ENCODE measurements around the gene PPARA. TPM values are rescaled to one million over a fixed set of nuclear protein-coding genes. Genes with fewer than 3 reads are reported as not detected.

The PPARA gene
- total RNA-seq, 2 donors from 2014 or later, result 15.4 to 18.6 TPM

- no peak for TF ChIP-seq CTCF (conservative IDR thresholded peaks at IDR 0.05)
- H3K4me1 Mint-ChIP-seq, result no peaks in the 10 kb centered on the region
- peaks cover 58% of the 10 kb centered on the region for H3K36me3 Mint-ChIP-seq (ENCODE audit: low read depth)
- H3K9me3 Mint-ChIP-seq, result no peaks in the 10 kb centered on the region
- H3K27me3 Mint-ChIP-seq (ENCODE audit: insufficient read depth), result no peaks in the 10 kb centered on the region
- peaks cover 40% of the 10 kb centered on the region for H3K36me3 ChIP-seq (ENCODE audit: control insufficient read depth, insufficient read depth, low read length)
- H3K9me3 ChIP-seq (ENCODE audit: control insufficient read depth, low read length), result no peaks in the 10 kb centered on the region
- H3K27ac Mint-ChIP-seq, result no peak overlapping the region
- H3K27ac ChIP-seq (ENCODE audit: low read depth, low read length), result no peak overlapping the region
- no peak for DNase-seq
- no peaks in the 10 kb centered on the region for H3K4me1 ChIP-seq (ENCODE audit: control insufficient read depth, insufficient read depth, low read length)
- WGBS, 2 experiments (ENCODE audit: insufficient coverage in 1 of 2, insufficient read length in 1 of 2), result 89 to 100% methylated on average over 2 to 3 of the region's 3 CpGs
- no peaks in the 10 kb centered on the region for H3K27me3 ChIP-seq (ENCODE audit: control insufficient read depth, insufficient read depth, low read length, poor library complexity, severe bottlenecking)
- no peak overlapping the region for H3K9ac ChIP-seq (ENCODE audit: extremely low read depth, low read length, poor library complexity, severe bottlenecking)
- no peak overlapping the region for H3K4me3 ChIP-seq (ENCODE audit: low read length)
- H3K4me3 Mint-ChIP-seq, result no peak overlapping the region
Measured at GRCh38 chr22:46286006-46286405, 135.7 kb downstream of the PPARA start.

- Mint-ChIP-seq H3K9me3 (no peaks in the 10 kb centered on the region), H3K4me1 (no peaks in the 10 kb centered on the region), H3K27ac (no peak overlapping the region), H3K36me3 (ENCODE audit: low read depth) (peaks cover 56% of the 10 kb centered on the region), H3K27me3 (ENCODE audit: insufficient read depth) (no peaks in the 10 kb centered on the region), H3K4me3 (no peak overlapping the region)
- no peak overlapping the region for H3K9ac ChIP-seq (ENCODE audit: extremely low read depth, low read length, poor library complexity, severe bottlenecking)
- H3K36me3 ChIP-seq (ENCODE audit: control insufficient read depth, insufficient read depth, low read length), result peaks cover 33% of the 10 kb centered on the region
- TF ChIP-seq CTCF (conservative IDR thresholded peaks at IDR 0.05), result no peak
- 90 to 100% methylated on average over 3 to 15 of the region's 15 CpGs for WGBS, 2 experiments (ENCODE audit: insufficient coverage in 1 of 2, insufficient read length in 1 of 2)
- H3K4me1 ChIP-seq (ENCODE audit: control insufficient read depth, insufficient read depth, low read length), result no peaks in the 10 kb centered on the region
- DNase-seq, result no peak
- H3K27ac ChIP-seq (ENCODE audit: low read depth, low read length), result no peak overlapping the region
- H3K27me3 ChIP-seq (ENCODE audit: control insufficient read depth, insufficient read depth, low read length, poor library complexity, severe bottlenecking), result no peaks in the 10 kb centered on the region
- H3K9me3 ChIP-seq (ENCODE audit: control insufficient read depth, low read length), result no peaks in the 10 kb centered on the region
- no peak overlapping the region for H3K4me3 ChIP-seq (ENCODE audit: low read length)
Measured at GRCh38 chr22:46286941-46287872, 136.9 kb downstream of the PPARA start.

- no peaks in the 10 kb centered on the region for H3K9me3 ChIP-seq (ENCODE audit: control insufficient read depth, low read length)
- no peak overlapping the region for H3K4me3 Mint-ChIP-seq
- H3K27me3 ChIP-seq (ENCODE audit: control insufficient read depth, insufficient read depth, low read length, poor library complexity, severe bottlenecking), result no peaks in the 10 kb centered on the region
- no peak overlapping the region for H3K4me3 ChIP-seq (ENCODE audit: low read length)
- no peak overlapping the region for H3K27ac Mint-ChIP-seq
- 89 to 98% methylated on average over 13 to 24 of the region's 24 CpGs for WGBS, 2 experiments (ENCODE audit: insufficient coverage in 1 of 2, insufficient read length in 1 of 2)
- DNase-seq, result no peak
- no peaks in the 10 kb centered on the region for H3K27me3 Mint-ChIP-seq (ENCODE audit: insufficient read depth)
- H3K4me1 Mint-ChIP-seq, result no peaks in the 10 kb centered on the region
- H3K4me1 ChIP-seq (ENCODE audit: control insufficient read depth, insufficient read depth, low read length), result no peaks in the 10 kb centered on the region
- H3K9me3 Mint-ChIP-seq, result no peaks in the 10 kb centered on the region
- no peak overlapping the region for H3K9ac ChIP-seq (ENCODE audit: extremely low read depth, low read length, poor library complexity, severe bottlenecking)
- H3K36me3 Mint-ChIP-seq (ENCODE audit: low read depth), result peaks cover 59% of the 10 kb centered on the region
- H3K27ac ChIP-seq (ENCODE audit: low read depth, low read length), result no peak overlapping the region
- H3K36me3 ChIP-seq (ENCODE audit: control insufficient read depth, insufficient read depth, low read length), result peaks cover 28% of the 10 kb centered on the region
- no peak for TF ChIP-seq CTCF (conservative IDR thresholded peaks at IDR 0.05)
Measured at GRCh38 chr22:46287873-46288751, 137.8 kb downstream of the PPARA start.
